Smooth muscle cell (in vitro differentiated cells): ENCODE measurements around the gene DUSP22. TPM values are rescaled to one million over a fixed set of nuclear protein-coding genes. Genes with fewer than 3 reads are reported as not detected.

ENCODE experiments used
- DNase-seq: peaks from one replicate; lab custom pipeline; 2025; ENCODE audit not compliant: unreplicated experiment; lab: John Stamatoyannopoulos, UW
- H2AFZ ChIP-seq: fragments of 200-600 bp; sonication (generic); 2 replicates; pipeline ENCODE4 v1.6.0; 2016; ENCODE audit warnings: antibody characterized with exemption, low read depth, mild to moderate bottlenecking
- H3F3A ChIP-seq: fragments of 200-600 bp; sonication (generic); 2 replicates; pipeline ENCODE4 v1.6.0; 2017; ENCODE audit warnings: antibody characterized with exemption, low read depth
- H3K27ac ChIP-seq: fragments of 200-600 bp; sonication (generic); 2 replicates; pipeline ENCODE4 v1.5.1; 2016; ENCODE audit warnings: low read depth, mild to moderate bottlenecking
- H3K27me3 ChIP-seq: fragments of 200-600 bp; sonication (generic); 2 replicates; pipeline ENCODE4 v1.6.1; 2016; ENCODE audit warnings: low read depth, mild to moderate bottlenecking
- H3K36me3 ChIP-seq: fragments of 200-600 bp; sonication (generic); 2 replicates; pipeline ENCODE4 v1.5.1; 2016; ENCODE audit warnings: low read depth
- H3K4me1 ChIP-seq: fragments of 200-600 bp; sonication (generic); 2 replicates; pipeline ENCODE4 v1.5.1; 2016; ENCODE audit warnings: low read depth
- H3K4me2 ChIP-seq: fragments of 200-600 bp; sonication (generic); 2 replicates; pipeline ENCODE4 v1.6.0; 2016; ENCODE audit warnings: mild to moderate bottlenecking
- H3K4me3 ChIP-seq: fragments of 200-600 bp; sonication (generic); 2 replicates; pipeline ENCODE4 v1.5.1; 2016; ENCODE audit warnings: mild to moderate bottlenecking
- H3K79me2 ChIP-seq: fragments of 200-600 bp; sonication (generic); 2 replicates; pipeline ENCODE4 v1.6.0; 2016; ENCODE audit warnings: low read depth, mild to moderate bottlenecking
- H3K9ac ChIP-seq: fragments of 200-600 bp; sonication (generic); 2 replicates; pipeline ENCODE4 v1.6.0; 2016; ENCODE audit warnings: low read depth
- H3K9me3 ChIP-seq: fragments of 200-600 bp; sonication (generic); replicated peaks from 2 replicates; pipeline ENCODE4 v1.5.1; 2016; ENCODE audit warnings: low read depth
- H4K20me1 ChIP-seq: fragments of 200-600 bp; sonication (generic); 2 replicates; pipeline ENCODE4 v1.6.0; 2016; ENCODE audit warnings: low read depth
- WGBS: methylation state at CpG from one replicate; pipeline ENCODE4 v1.1.7; 2016; ENCODE audit warnings: low lambda C conversion rate; 5-methylcytosine and 5-hydroxymethylcytosine counted together
- polyA plus RNA-seq: library from polyadenylated mRNA; unstranded; fragments of >200 nt; fragmentation: Nextera tagmentation; extraction: Ambion mirVana; gene quantifications from 2 replicates; pipeline ENCODE4 v1.2.1, GENCODE V29; 2016
- total RNA-seq: library from RNA; depleted of rRNA; stranded (reverse); fragments of >200 nt; gene quantifications from 2 replicates; pipeline ENCODE4 v1.2.3, GENCODE V29; 2014
- TF ChIP-seq, protein P1 (sequence below): fragments of 200-600 bp; sonication (generic); IDR thresholded peaks from 2 replicates; pipeline ENCODE4 v1.5.1; 2017; ENCODE audit warnings: borderline replicate concordance, mild to moderate bottlenecking, antibody characterized with exemption; ENCODE audit not compliant: insufficient read depth, poor library complexity, severe bottlenecking

Gene DUSP22
- total and polyA plus RNA-seq, 2 experiments from 2014 or later = 16.3 to 19.1 TPM

DNA sequence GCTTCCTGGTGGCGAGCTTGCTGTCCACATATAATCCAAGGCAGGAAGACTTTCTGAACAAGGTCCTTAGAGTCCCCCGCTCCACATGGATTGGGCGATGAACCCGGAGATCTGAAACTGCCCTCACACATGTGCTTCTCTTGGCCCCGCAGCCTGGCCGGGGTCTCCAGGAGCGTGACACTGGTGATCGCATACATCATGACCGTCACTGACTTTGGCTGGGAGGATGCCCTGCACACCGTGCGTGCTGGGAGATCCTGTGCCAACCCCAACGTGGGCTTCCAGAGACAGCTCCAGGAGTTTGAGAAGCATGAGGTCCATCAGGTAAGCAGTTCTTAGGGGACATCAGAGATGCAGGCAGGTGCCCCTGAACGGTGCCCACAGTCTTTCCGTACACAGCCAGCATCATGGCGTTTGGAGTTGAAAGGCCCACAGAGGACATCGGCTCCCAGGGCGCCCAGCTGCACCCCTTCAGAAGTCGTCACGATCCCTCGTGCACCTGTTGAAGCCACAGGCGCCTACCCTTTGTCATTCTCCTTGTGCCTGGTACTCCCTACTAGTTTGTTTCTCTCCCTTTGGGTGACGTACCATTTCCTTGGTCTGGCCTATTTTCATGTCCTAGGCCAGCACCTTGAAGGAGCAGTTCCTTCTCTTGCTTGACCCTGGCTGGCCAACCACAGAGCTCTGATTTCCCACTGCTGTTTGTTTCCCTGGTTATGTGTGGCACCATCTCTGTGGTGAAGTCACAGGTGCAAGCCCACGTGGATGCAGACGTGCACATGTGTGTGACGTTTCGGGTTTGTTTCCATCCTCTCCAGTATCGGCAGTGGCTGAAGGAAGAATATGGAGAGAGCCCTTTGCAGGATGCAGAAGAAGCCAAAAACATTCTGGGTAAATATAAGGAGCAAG, 55.9 kb downstream of the DUSP22 start:
- no peak overlapping the region for H3K4me2 ChIP-seq
- no peak overlapping the region for H3K9ac ChIP-seq
- 91% methylated on average over 27 of the region's 27 CpGs for WGBS
- no peaks in the 10 kb centered on the region for H3K27me3 ChIP-seq
- H3K4me3 ChIP-seq = no peak overlapping the region
- peaks cover 17% of the 10 kb centered on the region for H4K20me1 ChIP-seq
- H3K9me3 ChIP-seq = no peaks in the 10 kb centered on the region
- H3F3A ChIP-seq = no peaks in the 10 kb centered on the region
- H3K27ac ChIP-seq = no peak overlapping the region
- TF ChIP-seq, protein P1, sequence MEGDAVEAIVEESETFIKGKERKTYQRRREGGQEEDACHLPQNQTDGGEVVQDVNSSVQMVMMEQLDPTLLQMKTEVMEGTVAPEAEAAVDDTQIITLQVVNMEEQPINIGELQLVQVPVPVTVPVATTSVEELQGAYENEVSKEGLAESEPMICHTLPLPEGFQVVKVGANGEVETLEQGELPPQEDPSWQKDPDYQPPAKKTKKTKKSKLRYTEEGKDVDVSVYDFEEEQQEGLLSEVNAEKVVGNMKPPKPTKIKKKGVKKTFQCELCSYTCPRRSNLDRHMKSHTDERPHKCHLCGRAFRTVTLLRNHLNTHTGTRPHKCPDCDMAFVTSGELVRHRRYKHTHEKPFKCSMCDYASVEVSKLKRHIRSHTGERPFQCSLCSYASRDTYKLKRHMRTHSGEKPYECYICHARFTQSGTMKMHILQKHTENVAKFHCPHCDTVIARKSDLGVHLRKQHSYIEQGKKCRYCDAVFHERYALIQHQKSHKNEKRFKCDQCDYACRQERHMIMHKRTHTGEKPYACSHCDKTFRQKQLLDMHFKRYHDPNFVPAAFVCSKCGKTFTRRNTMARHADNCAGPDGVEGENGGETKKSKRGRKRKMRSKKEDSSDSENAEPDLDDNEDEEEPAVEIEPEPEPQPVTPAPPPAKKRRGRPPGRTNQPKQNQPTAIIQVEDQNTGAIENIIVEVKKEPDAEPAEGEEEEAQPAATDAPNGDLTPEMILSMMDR = no peak
- H3K79me2 ChIP-seq = no peaks in the 10 kb centered on the region
- no peak overlapping the region for H2AFZ ChIP-seq
- H3K36me3 ChIP-seq = no peaks in the 10 kb centered on the region
- no peak for DNase-seq
- H3K4me1 ChIP-seq = no peaks in the 10 kb centered on the region

DNA sequence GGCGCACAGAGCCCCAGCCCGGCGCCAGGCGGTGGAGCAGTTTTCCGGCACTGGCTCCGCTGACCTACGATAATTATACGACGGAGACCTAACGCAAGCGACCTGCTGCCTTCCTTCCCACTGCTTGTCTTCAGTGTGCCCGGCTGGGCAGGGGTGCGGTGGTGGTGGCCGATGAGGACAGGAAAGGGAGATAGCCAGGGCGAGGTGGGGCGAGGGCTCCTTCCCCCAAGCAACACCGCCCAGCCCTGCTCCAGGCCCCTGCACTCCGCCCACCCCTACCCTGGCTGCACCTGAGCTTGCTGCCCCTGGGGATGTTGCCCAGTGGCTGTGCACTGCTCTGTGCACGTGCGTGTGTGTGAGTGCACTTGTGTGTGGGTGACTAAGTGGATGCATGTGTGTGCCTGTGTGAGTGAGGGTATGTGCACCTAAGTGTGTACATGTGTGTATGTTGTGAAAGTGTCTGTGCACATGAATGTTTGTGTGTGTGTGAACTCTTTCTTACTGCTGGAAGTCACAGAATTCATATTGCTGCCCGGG, 56.6 kb downstream of the DUSP22 start:
- no peak overlapping the region for H3K4me3 ChIP-seq
- H3K79me2 ChIP-seq = no peaks in the 10 kb centered on the region
- no peak overlapping the region for H3K27ac ChIP-seq
- H3F3A ChIP-seq = no peaks in the 10 kb centered on the region
- TF ChIP-seq, protein P1 = no peak
- no peak overlapping the region for H2AFZ ChIP-seq
- no peaks in the 10 kb centered on the region for H3K9me3 ChIP-seq
- no peaks in the 10 kb centered on the region for H3K27me3 ChIP-seq
- H3K9ac ChIP-seq = no peak overlapping the region
- H3K4me2 ChIP-seq = no peak overlapping the region
- no peak for DNase-seq
- no peaks in the 10 kb centered on the region for H3K36me3 ChIP-seq
- 92% methylated on average over 21 of the region's 21 CpGs for WGBS
- H3K4me1 ChIP-seq = no peaks in the 10 kb centered on the region
- H4K20me1 ChIP-seq = peaks cover 9% of the 10 kb centered on the region

DNA sequence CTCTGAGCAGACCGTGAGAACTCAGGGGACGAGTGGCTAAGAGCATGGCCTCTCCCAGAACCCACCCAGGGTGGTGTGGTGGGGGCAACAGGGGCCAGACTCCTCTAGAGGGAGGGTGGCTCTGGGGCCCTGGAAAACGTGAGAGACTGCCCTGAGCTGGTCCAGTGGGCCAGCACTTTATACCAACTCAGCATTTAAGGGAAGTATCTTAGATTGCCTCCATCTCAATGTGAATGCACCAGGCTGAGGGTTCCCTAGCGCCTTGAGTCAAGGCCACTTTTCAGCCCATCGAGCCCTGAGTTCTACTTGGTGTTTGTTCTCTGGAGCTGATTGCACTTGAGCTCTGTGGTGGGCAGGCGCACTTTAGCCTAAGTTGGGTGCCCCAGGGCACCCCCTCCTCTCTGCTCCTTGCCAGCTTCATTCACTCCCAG, 57.2 kb downstream of the DUSP22 start:
- TF ChIP-seq, protein P1 = no peak
- Histone ChIP-seq H3K4me1 (no peaks in the 10 kb centered on the region), H3K4me2 (no peak overlapping the region), H2AFZ (no peak overlapping the region), H3K9ac (no peak overlapping the region), H3K27me3 (no peaks in the 10 kb centered on the region), H3F3A (no peaks in the 10 kb centered on the region), H3K27ac (no peak overlapping the region), H3K4me3 (no peak overlapping the region), H4K20me1 (peaks cover 4% of the 10 kb centered on the region), H3K36me3 (no peaks in the 10 kb centered on the region), H3K9me3 (no peaks in the 10 kb centered on the region), H3K79me2 (no peaks in the 10 kb centered on the region)
- WGBS = 77% methylated on average over 6 of the region's 6 CpGs
- no peak for DNase-seq
